Duodenal mucosa (tissue), 2 donors: ENCODE results near the gene DAB1.

Experiments used
- H3K27ac ChIP-seq: one replicate; pipeline ENCODE4 v1.7.0; 2013; ENCODE audit warnings: low read depth, low read length
- H3K27me3 ChIP-seq, 2 donors: one replicate each; pipeline ENCODE4 v1.7.0; 2013; ENCODE audit warnings: low read length in 2 of 2, control low read depth in 1 of 2; ENCODE audit not compliant: insufficient read depth in 2 of 2, control insufficient read depth in 1 of 2
- H3K36me3 ChIP-seq, 2 donors: one replicate each; pipeline ENCODE4 v1.7.0; 2013; ENCODE audit warnings: low read length in 2 of 2, control low read depth in 1 of 2; ENCODE audit not compliant: insufficient read depth in 2 of 2, control insufficient read depth in 1 of 2
- H3K4me1 ChIP-seq, 2 donors: one replicate each; pipeline ENCODE4 v1.7.0; 2013; ENCODE audit warnings: low read length in 2 of 2, control low read depth in 1 of 2; ENCODE audit not compliant: insufficient read depth in 2 of 2, control insufficient read depth in 1 of 2
- H3K4me3 ChIP-seq, 2 donors: one replicate each; pipeline ENCODE4 v1.7.0; 2013; ENCODE audit warnings: low read length in 2 of 2, low read depth in 1 of 2
- H3K9ac ChIP-seq, 2 donors: one replicate each; pipeline ENCODE4 v1.7.0; 2013; ENCODE audit warnings: low read length in 2 of 2, low read depth in 1 of 2
- H3K9me3 ChIP-seq, 2 donors: one replicate each; pipeline ENCODE4 v1.7.0; 2013; ENCODE audit warnings: low read length in 2 of 2, control low read depth in 1 of 2; ENCODE audit not compliant: control insufficient read depth in 1 of 2

DAB1 gene

GRCh38 chr1:57165546-57165945 is 258.3 kb downstream of the DAB1 start:
- H3K9me3 ChIP-seq: no peaks in the 10 kb centered on the region
- H3K4me3 ChIP-seq: no peak overlapping the region
- H3K36me3 ChIP-seq: no peaks in the 10 kb centered on the region
- no peak overlapping the region for H3K9ac ChIP-seq
- no peak overlapping the region for H3K27ac ChIP-seq
- no peaks in the 10 kb centered on the region for H3K4me1 ChIP-seq
- H3K27me3 ChIP-seq: no peaks in the 10 kb centered on the region

- no peaks in the 10 kb centered on the region for H3K9me3 ChIP-seq
- no peak overlapping the region for H3K9ac ChIP-seq
- no peaks in the 10 kb centered on the region for H3K27me3 ChIP-seq
- H3K27ac ChIP-seq: no peak overlapping the region
- no peaks in the 10 kb centered on the region for H3K4me1 ChIP-seq
- no peak overlapping the region for H3K4me3 ChIP-seq
- H3K36me3 ChIP-seq: no peaks in the 10 kb centered on the region
Observed at GRCh38 chr1:57164584-57164983, 259.3 kb downstream of the DAB1 start.

DNA sequence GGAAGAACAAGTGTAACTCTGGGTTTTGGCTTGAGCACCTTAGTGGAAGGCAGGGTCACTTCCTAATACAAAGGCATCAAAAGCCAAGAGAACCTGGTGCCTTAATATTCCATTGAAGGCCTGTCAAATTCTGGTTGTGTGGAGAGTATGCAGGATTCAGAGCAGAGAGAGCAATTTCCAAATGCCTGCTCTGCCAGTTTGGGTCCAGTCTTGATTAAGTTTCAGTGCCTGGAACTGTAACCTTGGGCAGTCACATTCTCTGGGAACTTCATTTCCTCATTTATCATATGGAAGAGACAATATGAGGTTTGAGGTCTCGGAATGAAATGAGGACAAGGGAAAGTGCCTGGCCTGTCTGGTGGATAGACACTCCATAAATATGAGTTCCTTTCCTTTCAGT is 260.1 kb downstream of the DAB1 start:
- Histone ChIP-seq H3K4me1 (no peaks in the 10 kb centered on the region), H3K36me3 (no peaks in the 10 kb centered on the region), H3K27me3 (no peaks in the 10 kb centered on the region)

GRCh38 chr1:57163325-57163724 is 260.5 kb downstream of the DAB1 start:
- no peak overlapping the region for H3K9ac ChIP-seq
- H3K27me3 ChIP-seq: no peaks in the 10 kb centered on the region
- no peaks in the 10 kb centered on the region for H3K36me3 ChIP-seq
- H3K4me1 ChIP-seq: no peaks in the 10 kb centered on the region
- H3K9me3 ChIP-seq: no peaks in the 10 kb centered on the region
- H3K4me3 ChIP-seq: no peak overlapping the region
- no peak overlapping the region for H3K27ac ChIP-seq

More for the DNA sequence above, 260.1 kb downstream of the DAB1 start:
- H3K27ac ChIP-seq: no peak overlapping the region
- no peak overlapping the region for H3K4me3 ChIP-seq
- H3K9me3 ChIP-seq: no peaks in the 10 kb centered on the region
- H3K9ac ChIP-seq: no peak overlapping the region

GRCh38 chr1:57162607-57163261 is 261.1 kb downstream of the DAB1 start:
- H3K4me3 ChIP-seq: no peak overlapping the region
- no peaks in the 10 kb centered on the region for H3K4me1 ChIP-seq
- no peaks in the 10 kb centered on the region for H3K27me3 ChIP-seq
- no peak overlapping the region for H3K27ac ChIP-seq
- H3K36me3 ChIP-seq: no peaks in the 10 kb centered on the region
- H3K9me3 ChIP-seq: no peaks in the 10 kb centered on the region
- no peak overlapping the region for H3K9ac ChIP-seq

DNA sequence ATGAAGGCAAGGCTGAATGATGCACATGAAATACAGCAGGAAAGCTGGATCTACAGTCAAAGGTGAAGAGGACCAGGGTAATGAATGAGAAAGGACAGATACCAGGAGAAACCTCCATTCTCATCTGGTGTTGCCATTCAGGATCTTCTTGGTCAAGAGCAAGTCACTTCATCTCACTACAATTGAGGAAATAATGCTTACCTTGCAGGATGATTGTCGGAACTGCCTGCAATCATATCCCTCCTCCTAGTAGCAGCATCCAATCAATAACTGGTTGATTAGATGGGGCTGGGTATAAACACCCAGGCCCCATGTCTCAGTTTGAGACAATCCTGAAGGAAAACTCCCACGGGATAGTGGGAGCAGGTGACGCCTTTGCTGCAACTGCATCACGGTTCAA is 263.3 kb downstream of the DAB1 start:
- Histone ChIP-seq H3K9ac (no peak overlapping the region), H3K4me3 (no peak overlapping the region)

DNA sequence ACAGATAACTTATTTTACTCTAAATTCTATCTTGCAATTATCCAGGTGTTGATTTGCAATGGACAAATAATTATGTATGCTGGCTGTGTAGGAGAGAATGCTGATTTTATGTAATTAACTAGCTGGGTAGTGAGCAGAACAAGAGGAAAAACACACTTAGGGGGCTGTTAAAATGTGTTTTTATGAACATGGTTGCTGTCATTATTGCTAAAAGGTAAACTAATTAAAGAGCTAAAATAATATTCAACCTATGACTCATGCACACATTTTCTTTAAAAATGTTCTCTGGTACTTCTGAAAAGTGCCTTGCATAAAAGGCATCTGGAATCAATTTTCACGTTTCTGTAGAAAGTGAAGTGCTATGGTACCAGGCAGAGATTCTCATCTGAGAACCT is 265.3 kb downstream of the DAB1 start:
- Histone ChIP-seq H3K27me3 (no peaks in the 10 kb centered on the region), H3K36me3 (no peaks in the 10 kb centered on the region), H3K4me3 (no peak overlapping the region), H3K27ac (no peak overlapping the region), H3K9me3 (no peaks in the 10 kb centered on the region), H3K9ac (no peak overlapping the region), H3K4me1 (no peaks in the 10 kb centered on the region)

More for the DNA sequence above, 263.3 kb downstream of the DAB1 start:
- no peak overlapping the region for H3K27ac ChIP-seq
- no peaks in the 10 kb centered on the region for H3K9me3 ChIP-seq
- H3K4me1 ChIP-seq: no peaks in the 10 kb centered on the region
- no peaks in the 10 kb centered on the region for H3K27me3 ChIP-seq
- no peaks in the 10 kb centered on the region for H3K36me3 ChIP-seq

GRCh38 chr1:57157818-57158603 is 265.8 kb downstream of the DAB1 start:
- Histone ChIP-seq H3K27ac (no peak overlapping the region), H3K4me3 (no peak overlapping the region)

GRCh38 chr1:57156907-57157306 is 267.0 kb downstream of the DAB1 start:
- no peaks in the 10 kb centered on the region for H3K27me3 ChIP-seq
- H3K9ac ChIP-seq: no peak overlapping the region

More at GRCh38 chr1:57157818-57158603, 265.8 kb downstream of the DAB1 start:
- no peak overlapping the region for H3K9ac ChIP-seq
- H3K9me3 ChIP-seq: no peaks in the 10 kb centered on the region
- H3K27me3 ChIP-seq: no peaks in the 10 kb centered on the region
- no peaks in the 10 kb centered on the region for H3K4me1 ChIP-seq
- no peaks in the 10 kb centered on the region for H3K36me3 ChIP-seq

GRCh38 chr1:57146100-57146499 is 277.8 kb downstream of the DAB1 start:
- H3K36me3 ChIP-seq: no peaks in the 10 kb centered on the region
- no peak overlapping the region for H3K4me3 ChIP-seq
- H3K4me1 ChIP-seq: no peaks in the 10 kb centered on the region
- no peak overlapping the region for H3K27ac ChIP-seq
- no peak overlapping the region for H3K9ac ChIP-seq
- no peaks in the 10 kb centered on the region for H3K27me3 ChIP-seq
- no peaks in the 10 kb centered on the region for H3K9me3 ChIP-seq

More at GRCh38 chr1:57156907-57157306, 267.0 kb downstream of the DAB1 start:
- no peaks in the 10 kb centered on the region for H3K9me3 ChIP-seq
- no peak overlapping the region for H3K27ac ChIP-seq
- H3K4me3 ChIP-seq: no peak overlapping the region
- H3K4me1 ChIP-seq: no peaks in the 10 kb centered on the region
- no peaks in the 10 kb centered on the region for H3K36me3 ChIP-seq
